ENCODE data around the gene TIGAR. TPM values are rescaled to one million over a fixed set of nuclear protein-coding genes. Genes with fewer than 3 reads are reported as not detected.

TIGAR gene
- total RNA-seq, 6 donors from 2014 or later: 4.9 to 19.5 (median 10.4) TPM

- Histone ChIP-seq H3K27me3 (no peaks in the 10 kb centered on the region), H3K27ac (no peak overlapping the region), H3K4me1 (peaks cover 8 to 41% (median 21%) of the 10 kb centered on the region in 4 donors), H3K36me3 (peaks cover 3 to 69% (median 32%) of the 10 kb centered on the region in 4 donors), H3K9me3 (no peaks in the 10 kb centered on the region), H3K4me3 (no peak overlapping the region)
- ATAC-seq (ENCODE audit: low FRiP score in 2 of 2) (no peak), DNase-seq (no peak)
- 76 to 78% methylated on average over 9 to 12 of the region's 12 CpGs for WGBS, 2 donors
- TF ChIP-seq EP300 (IDR thresholded peaks at IDR 0.05) (no peak), POLR2A (IDR thresholded peaks at IDR 0.05) (no peak), CTCF (IDR thresholded peaks at IDR 0.05) (no peak), POLR2AphosphoS5 (IDR thresholded peaks at IDR 0.05) (no peak)
Observed at GRCh38 chr12:4283512-4284255, 37.3 kb upstream of the TIGAR start.

GRCh38 chr12:4284306-4284705 is 36.7 kb upstream of the TIGAR start:
- H3K4me1 ChIP-seq: peaks cover 1 to 38% (median 18%) of the 10 kb centered on the region in 4 donors

GRCh38 chr12:4285070-4285469 is 35.9 kb upstream of the TIGAR start:
- Histone ChIP-seq H3K27ac (no peak overlapping the region), H3K9me3 (no peaks in the 10 kb centered on the region), H3K27me3 (no peaks in the 10 kb centered on the region), H3K36me3 (peaks cover 3 to 75% (median 42%) of the 10 kb centered on the region in 4 donors), H3K4me3 (no peak overlapping the region), H3K4me1 (peaks cover 0 to 41% (median 14%) of the 10 kb centered on the region in 4 donors)
- 86 to 92% methylated on average over 8 of the region's 8 CpGs for WGBS, 2 donors
- no peak for ATAC-seq (ENCODE audit: low FRiP score in 2 of 2)
- no peak for DNase-seq
- TF ChIP-seq CTCF (IDR thresholded peaks at IDR 0.05) (no peak), EP300 (IDR thresholded peaks at IDR 0.05) (no peak), POLR2A (IDR thresholded peaks at IDR 0.05) (no peak), POLR2AphosphoS5 (IDR thresholded peaks at IDR 0.05) (no peak)

More at GRCh38 chr12:4284306-4284705, 36.7 kb upstream of the TIGAR start:
- Histone ChIP-seq H3K36me3 (peaks cover 3 to 72% (median 35%) of the 10 kb centered on the region in 4 donors), H3K4me3 (no peak overlapping the region), H3K27me3 (no peaks in the 10 kb centered on the region), H3K27ac (no peak overlapping the region), H3K9me3 (no peaks in the 10 kb centered on the region)
- TF ChIP-seq CTCF (IDR thresholded peaks at IDR 0.05) (no peak), EP300 (IDR thresholded peaks at IDR 0.05) (no peak), POLR2A (IDR thresholded peaks at IDR 0.05) (no peak), POLR2AphosphoS5 (IDR thresholded peaks at IDR 0.05) (no peak)
- no peak for ATAC-seq (ENCODE audit: low FRiP score in 2 of 2)
- WGBS, 2 donors: 85 to 97% methylated on average over 3 to 4 of the region's 4 CpGs
- DNase-seq: no peak

GRCh38 chr12:4286228-4286627 is 34.8 kb upstream of the TIGAR start:
- no peaks in the 10 kb centered on the region for H3K27me3 ChIP-seq
- no peak overlapping the region for H3K4me3 ChIP-seq
- no peak overlapping the region for H3K27ac ChIP-seq
- 74 to 82% methylated on average over 12 of the region's 12 CpGs for WGBS, 2 donors
- peaks cover 0 to 29% (median 6%) of the 10 kb centered on the region in 4 donors for H3K4me1 ChIP-seq
- ATAC-seq (ENCODE audit: low FRiP score in 2 of 2) (no peak), DNase-seq (no peak)
- H3K9me3 ChIP-seq: no peaks in the 10 kb centered on the region
- no peak for TF ChIP-seq EP300 (IDR thresholded peaks at IDR 0.05)
- no peak for TF ChIP-seq POLR2A (IDR thresholded peaks at IDR 0.05)
- TF ChIP-seq CTCF (IDR thresholded peaks at IDR 0.05): no peak
- no peak for TF ChIP-seq POLR2AphosphoS5 (IDR thresholded peaks at IDR 0.05)
- H3K36me3 ChIP-seq: peaks cover 3 to 76% (median 39%) of the 10 kb centered on the region in 4 donors
